HG02623 (cell line): Measurements from ENCODE around the gene PCDHA11.
"Not testable (repeated sequence)": the region's sequence is repeated elsewhere in the genome, so short reads cannot be mapped to it uniquely, and the experiment has no call there.

Experiments used
- ATAC-seq: cut with Tn5 transposase; IDR thresholded peaks from one replicate; pipeline ENCODE4 v1.9.1; 2021; ENCODE audit warnings: moderate library complexity; ENCODE audit not compliant: unreplicated experiment

The PCDHA11 gene

GRCh38 chr5:140868721-140869554 lies at the start of gene PCDHA11:
TSS of gene PCDHA11 (plus strand) at chr5:140868957. CDS start at chr5:140869104, 147 bp downstream.
- no peak for ATAC-seq

GRCh38 chr5:140821375-140822280 lies 47.1 kb upstream of the PCDHA11 start, which contains the start of gene PCDHA5:
TSS of gene PCDHA5 (plus strand) at chr5:140821613.
- no peak for ATAC-seq

- ATAC-seq: no peak
Observed at GRCh38 chr5:140822281-140822629, 46.5 kb upstream of the PCDHA11 start.

GRCh38 chr5:140822969-140823368 lies 45.8 kb upstream of the PCDHA11 start:
- not testable (repeated sequence) for ATAC-seq

GRCh38 chr5:140823475-140823874 lies 45.3 kb upstream of the PCDHA11 start:
- ATAC-seq: no peak

GRCh38 chr5:140827704-140828361 lies 40.9 kb upstream of the PCDHA11 start, which contains the start of gene PCDHA6:
TSS of gene PCDHA6 (plus strand) at chr5:140827960. CDS start at chr5:140828092, 132 bp downstream.
- ATAC-seq: no peak

GRCh38 chr5:140828362-140828737 lies 40.4 kb upstream of the PCDHA11 start:
- ATAC-seq: no peak

GRCh38 chr5:140829511-140830501 lies 39.0 kb upstream of the PCDHA11 start:
- not testable (repeated sequence) for ATAC-seq

- no peak for ATAC-seq
Observed at GRCh38 chr5:140833993-140834392, 34.8 kb upstream of the PCDHA11 start, which contains the start of gene PCDHA7. TSS of gene PCDHA7 (plus strand) at chr5:140834269. CDS start at chr5:140834384, 115 bp downstream.

GRCh38 chr5:140834439-140835008 lies 34.2 kb upstream of the PCDHA11 start:
- not testable (repeated sequence) for ATAC-seq

GRCh38 chr5:140835622-140836510 lies 32.9 kb upstream of the PCDHA11 start:
- ATAC-seq: no peak

GRCh38 chr5:140840978-140841962 lies 27.5 kb upstream of the PCDHA11 start, which contains the start of gene PCDHA8:
TSS of gene PCDHA8 (plus strand) at chr5:140841187. CDS start at chr5:140841322, 135 bp downstream.
- no peak for ATAC-seq

- ATAC-seq: no peak
Observed at GRCh38 chr5:140842798-140843733, 25.7 kb upstream of the PCDHA11 start.

- ATAC-seq: not testable (repeated sequence)
Observed at GRCh38 chr5:140848139-140849102, 20.3 kb upstream of the PCDHA11 start, which contains the start of gene PCDHA9. TSS of gene PCDHA9 (plus strand) at chr5:140848382. CDS start at chr5:140848496, 114 bp downstream.
